Epithelial cell of proximal tubule (primary cell): Measurements from ENCODE around the gene DIAPH1. TPM values are rescaled to one million over a fixed set of nuclear protein-coding genes. Genes with fewer than 3 reads are reported as not detected.

Experiments
- DNase-seq: peaks from one replicate; pipeline ENCODE4 v3.0.0-alpha.2; 2011; ENCODE audit warnings: low read depth
- H3K4me3 ChIP-seq: 2 replicates; pipeline ENCODE4 v1.5.1; 2011; ENCODE audit warnings: low read depth, mild to moderate bottlenecking, low read length
- total RNA-seq: library from RNA; depleted of rRNA; stranded (reverse); fragments of >200 nt; gene quantifications from 2 replicates; pipeline ENCODE4 v1.2.3, GENCODE V29; 2015
- TF ChIP-seq, protein P1 (sequence below): conservative IDR thresholded peaks from 2 replicates; pipeline ENCODE4 v1.5.1; 2012; ENCODE audit warnings: low read depth, mild to moderate bottlenecking, low read length

The DIAPH1 gene
- 94.0 and 101 TPM in 2 replicates for total RNA-seq

DNA sequence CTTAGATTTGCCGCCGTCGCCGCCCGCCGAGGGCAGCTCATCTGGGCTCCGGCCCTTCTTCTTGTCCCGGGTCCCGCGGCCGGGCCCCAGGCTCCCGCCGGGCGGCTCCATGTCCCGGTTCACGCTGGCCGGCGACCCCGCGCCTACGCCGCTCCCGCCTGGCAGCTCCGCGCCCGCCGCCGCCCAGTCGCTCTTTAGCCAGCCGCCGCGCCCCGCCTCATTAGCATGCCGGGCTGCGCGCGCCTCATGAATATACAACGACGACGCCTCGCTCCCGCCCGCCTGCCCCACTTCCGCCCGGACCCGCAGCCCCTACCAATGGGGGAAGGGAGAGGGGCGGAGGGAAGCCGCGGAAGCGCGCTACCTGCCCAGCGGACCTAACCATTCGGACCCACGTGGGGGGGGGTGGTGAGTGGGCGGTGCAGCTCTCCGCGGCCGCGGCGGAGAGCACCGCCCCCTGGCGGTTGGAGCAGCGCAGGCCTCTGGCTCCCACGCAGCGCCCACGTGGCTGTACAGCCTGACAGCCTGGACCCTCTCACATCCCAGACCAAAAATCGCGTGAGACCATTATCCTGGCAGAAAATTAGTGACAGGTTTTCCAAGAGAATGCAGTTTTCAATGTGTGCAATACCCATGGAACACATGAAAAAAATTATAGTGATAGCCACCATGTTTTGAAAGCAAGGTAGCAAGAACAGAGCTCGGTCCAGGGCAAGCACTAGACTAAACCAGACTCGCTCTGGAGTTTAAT lies at the start of gene DIAPH1:
TSS of gene DIAPH1 (minus strand) at position 197 of the 751 bp plus-strand sequence. CDS start at position 111, 86 bp downstream.
- DNase-seq = no peak
- H3K4me3 ChIP-seq = peak within 1 kb of the TSS; percentile 79
- TF ChIP-seq, protein P1, sequence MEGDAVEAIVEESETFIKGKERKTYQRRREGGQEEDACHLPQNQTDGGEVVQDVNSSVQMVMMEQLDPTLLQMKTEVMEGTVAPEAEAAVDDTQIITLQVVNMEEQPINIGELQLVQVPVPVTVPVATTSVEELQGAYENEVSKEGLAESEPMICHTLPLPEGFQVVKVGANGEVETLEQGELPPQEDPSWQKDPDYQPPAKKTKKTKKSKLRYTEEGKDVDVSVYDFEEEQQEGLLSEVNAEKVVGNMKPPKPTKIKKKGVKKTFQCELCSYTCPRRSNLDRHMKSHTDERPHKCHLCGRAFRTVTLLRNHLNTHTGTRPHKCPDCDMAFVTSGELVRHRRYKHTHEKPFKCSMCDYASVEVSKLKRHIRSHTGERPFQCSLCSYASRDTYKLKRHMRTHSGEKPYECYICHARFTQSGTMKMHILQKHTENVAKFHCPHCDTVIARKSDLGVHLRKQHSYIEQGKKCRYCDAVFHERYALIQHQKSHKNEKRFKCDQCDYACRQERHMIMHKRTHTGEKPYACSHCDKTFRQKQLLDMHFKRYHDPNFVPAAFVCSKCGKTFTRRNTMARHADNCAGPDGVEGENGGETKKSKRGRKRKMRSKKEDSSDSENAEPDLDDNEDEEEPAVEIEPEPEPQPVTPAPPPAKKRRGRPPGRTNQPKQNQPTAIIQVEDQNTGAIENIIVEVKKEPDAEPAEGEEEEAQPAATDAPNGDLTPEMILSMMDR = peak; percentile 98

DNA sequence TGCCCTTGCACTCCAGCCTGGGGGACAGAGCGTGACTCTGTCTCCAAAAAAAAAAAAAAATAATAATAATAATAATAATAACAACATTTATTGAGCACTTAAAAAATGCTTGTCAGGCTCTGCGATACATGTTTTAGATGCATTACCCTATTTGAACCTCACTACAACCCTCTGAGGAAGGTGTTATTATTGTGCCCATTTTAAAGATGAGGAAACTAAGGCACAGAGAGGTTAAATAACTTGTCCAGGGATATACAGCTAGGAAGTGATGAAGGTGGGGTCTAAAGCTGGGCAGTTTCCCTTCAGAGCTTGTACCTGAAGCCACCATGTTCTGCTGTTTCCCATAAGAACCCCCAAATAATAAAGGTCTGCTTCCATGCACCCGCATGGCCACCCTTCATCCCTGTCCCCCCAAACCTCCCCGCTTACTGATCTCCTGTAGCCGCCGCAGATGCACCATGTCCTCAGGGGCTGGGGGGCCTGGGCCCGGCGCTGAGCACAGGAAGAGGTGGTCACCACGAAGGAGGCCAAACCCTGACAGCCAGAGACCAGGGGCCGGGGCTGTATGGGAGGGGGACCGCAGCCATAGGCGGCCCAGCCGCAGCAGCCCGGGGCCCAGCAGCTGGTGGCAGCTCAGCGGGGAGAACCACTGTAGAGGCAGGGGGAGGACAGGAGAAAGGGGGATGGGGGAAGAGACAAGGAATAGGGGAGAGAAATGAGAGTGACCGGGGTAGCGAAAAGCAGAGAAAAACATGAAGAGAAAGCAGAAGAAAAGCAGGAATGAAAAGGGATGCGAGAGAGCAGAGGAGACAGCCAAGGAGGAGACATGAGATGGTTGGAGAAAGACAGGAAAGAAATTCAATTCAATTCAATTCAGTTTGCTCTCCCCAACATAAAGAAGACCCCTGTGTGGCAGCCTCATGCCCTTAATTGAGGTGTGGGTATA lies 47.5 kb upstream of the DIAPH1 start:
- no peak for DNase-seq
- TF ChIP-seq, protein P1 = no peak
- H3K4me3 ChIP-seq = no peak overlapping the region

GRCh38 chr5:141664733-141665461 lies 46.1 kb upstream of the DIAPH1 start:
- H3K4me3 ChIP-seq = no peak overlapping the region
- no peak for DNase-seq

DNA sequence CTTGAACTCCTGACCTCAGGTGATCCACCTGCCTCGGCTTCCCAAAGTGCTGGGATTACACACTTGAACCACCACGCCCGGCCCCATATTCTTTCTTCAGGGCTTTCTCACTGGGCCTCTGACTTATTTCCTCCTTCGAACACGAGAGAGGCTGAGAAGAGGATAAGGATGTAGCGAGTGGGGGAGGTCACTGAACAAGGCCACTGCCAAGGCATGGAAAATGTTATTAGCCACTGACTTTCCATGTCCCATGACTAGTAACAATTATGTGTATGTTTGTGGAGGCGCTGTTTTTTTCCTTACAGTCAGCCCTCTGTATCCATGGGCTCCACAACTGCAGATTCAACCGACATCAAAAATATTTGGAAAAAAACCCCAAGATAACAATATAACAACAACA lies 44.7 kb upstream of the DIAPH1 start:
- H3K4me3 ChIP-seq = no peak overlapping the region
- TF ChIP-seq, protein P1 = no peak
- DNase-seq = no peak

More at GRCh38 chr5:141664733-141665461, 46.1 kb upstream of the DIAPH1 start:
- TF ChIP-seq, protein P1 = peak; percentile 92

- DNase-seq = no peak
- TF ChIP-seq, protein P1 = no peak
- H3K4me3 ChIP-seq = no peak overlapping the region
Observed at GRCh38 chr5:141662028-141662427, 43.2 kb upstream of the DIAPH1 start.

GRCh38 chr5:141657937-141658545 lies 39.2 kb upstream of the DIAPH1 start:
- TF ChIP-seq, protein P1 = no peak
- DNase-seq = peak; percentile 67
- H3K4me3 ChIP-seq = no peak overlapping the region
